ENCODE results near the gene MAD1L1. TPM values are rescaled to one million over a fixed set of nuclear protein-coding genes. Genes with fewer than 3 reads are reported as not detected.

The MAD1L1 gene
- total and polyA plus RNA-seq, 2 donors (not counting 3 experiments of a cell fraction or from before 2014, with no cell fraction given) = 34.1 to 42.3 TPM

DNA sequence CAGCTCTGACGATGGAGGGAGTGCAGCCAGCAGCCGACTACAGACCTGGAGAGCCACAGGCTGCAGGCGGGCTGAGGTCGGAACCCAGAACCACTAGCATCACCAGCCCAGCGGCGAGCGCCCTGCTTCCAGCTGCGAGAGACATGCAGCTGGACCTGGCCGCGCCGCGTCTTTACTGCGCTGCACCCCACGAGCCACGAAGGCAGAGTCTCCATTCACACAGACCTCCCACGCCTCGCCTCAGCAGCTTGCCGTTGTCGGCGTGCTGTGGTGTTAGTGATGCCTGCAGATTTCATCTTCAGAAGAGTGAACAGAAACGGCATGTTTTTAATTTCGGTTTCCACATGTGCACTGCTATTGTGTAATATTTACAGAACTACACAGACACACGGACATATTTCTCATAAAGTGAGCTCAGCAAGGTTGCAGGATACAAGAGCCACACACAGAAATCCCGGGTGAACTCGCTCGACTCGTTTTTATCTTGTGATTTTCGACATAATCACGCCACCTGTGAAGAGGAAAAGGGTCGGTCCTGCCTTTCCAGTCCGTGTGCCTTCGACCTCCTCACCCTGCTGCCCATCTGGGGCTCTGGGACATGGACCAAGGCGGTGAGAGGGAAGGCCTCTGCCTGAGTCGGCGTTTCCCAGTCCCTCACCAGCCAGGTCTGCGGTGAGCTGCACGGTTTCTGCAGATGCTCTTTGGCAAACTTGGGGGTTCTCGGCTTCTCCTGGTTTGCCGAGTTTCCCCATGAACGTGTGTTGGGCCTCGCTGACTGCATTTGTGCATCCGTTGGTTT is 310.5 kb downstream of the MAD1L1 start:
- H3K79me2 ChIP-seq (ENCODE audit: control insufficient read depth, insufficient read depth, low read length) = no peaks in the 10 kb centered on the region
- H3K9ac ChIP-seq (replicated peaks; ENCODE audit: extremely low read depth, insufficient read depth, low read length) = no peak overlapping the region
- H3K4me1 ChIP-seq (ENCODE audit: control insufficient read depth, extremely low read depth, insufficient read depth, low read length) = no peaks in the 10 kb centered on the region
- CTCF ChIA-PET = interaction anchor here (1.0 kb wide), 1 partner anchor 343 kb away, joined by 3 read pairs; no protein-coding TSS in a partner anchor
- intact Hi-C loops (cut with micrococcal nuclease) = no loop called here
- peaks cover 0 to 2% of the 10 kb centered on the region in 2 experiments for H3K36me3 ChIP-seq (ENCODE audit: control insufficient read depth in 2 of 2, extremely low read depth in 1 of 2, insufficient read depth in 2 of 2, low read length in 2 of 2)
- BruUV-seq (replicated peaks) = no TSS peak
- no peak overlapping the region for H2AFZ ChIP-seq (ENCODE audit: low read depth, low read length)
- FAIRE-seq (no peak), DNase-seq (ENCODE audit: low read depth, low spot score) (no peak)
- no peak for TF ChIP-seq MAX (IDR thresholded peaks at IDR 0.05; ENCODE audit: insufficient read depth, insufficient read length)
- TF ChIP-seq GATA2 (IDR thresholded peaks at IDR 0.05; ENCODE audit: insufficient read depth, insufficient read length, low read depth, low read length) = no peak
- no peak for TF ChIP-seq JUN (IDR thresholded peaks at IDR 0.05; ENCODE audit: borderline replicate concordance, insufficient read depth, insufficient read length, low read depth)
- no peak for TF ChIP-seq POLR2AphosphoS5 (IDR thresholded peaks at IDR 0.05; ENCODE audit: insufficient read depth, low read depth, low read length)
- TF ChIP-seq, protein P1, sequence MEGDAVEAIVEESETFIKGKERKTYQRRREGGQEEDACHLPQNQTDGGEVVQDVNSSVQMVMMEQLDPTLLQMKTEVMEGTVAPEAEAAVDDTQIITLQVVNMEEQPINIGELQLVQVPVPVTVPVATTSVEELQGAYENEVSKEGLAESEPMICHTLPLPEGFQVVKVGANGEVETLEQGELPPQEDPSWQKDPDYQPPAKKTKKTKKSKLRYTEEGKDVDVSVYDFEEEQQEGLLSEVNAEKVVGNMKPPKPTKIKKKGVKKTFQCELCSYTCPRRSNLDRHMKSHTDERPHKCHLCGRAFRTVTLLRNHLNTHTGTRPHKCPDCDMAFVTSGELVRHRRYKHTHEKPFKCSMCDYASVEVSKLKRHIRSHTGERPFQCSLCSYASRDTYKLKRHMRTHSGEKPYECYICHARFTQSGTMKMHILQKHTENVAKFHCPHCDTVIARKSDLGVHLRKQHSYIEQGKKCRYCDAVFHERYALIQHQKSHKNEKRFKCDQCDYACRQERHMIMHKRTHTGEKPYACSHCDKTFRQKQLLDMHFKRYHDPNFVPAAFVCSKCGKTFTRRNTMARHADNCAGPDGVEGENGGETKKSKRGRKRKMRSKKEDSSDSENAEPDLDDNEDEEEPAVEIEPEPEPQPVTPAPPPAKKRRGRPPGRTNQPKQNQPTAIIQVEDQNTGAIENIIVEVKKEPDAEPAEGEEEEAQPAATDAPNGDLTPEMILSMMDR (IDR thresholded peaks at IDR 0.05; ENCODE audit: extremely low read depth in 1 of 2, insufficient read depth in 1 of 2, low read depth in 1 of 2, low read length in 2 of 2) = no peak
- no peak for TF ChIP-seq FOS (IDR thresholded peaks at IDR 0.05; ENCODE audit: borderline replicate concordance, insufficient read depth, low read length)
- TF ChIP-seq POLR2A (IDR thresholded peaks at IDR 0.05; ENCODE audit: low read depth, low read length) = no peak
- no peak for TF ChIP-seq MYC (IDR thresholded peaks at IDR 0.05; ENCODE audit: low read depth, low read length)
- TF ChIP-seq EZH2 (IDR thresholded peaks at IDR 0.05; ENCODE audit: borderline replicate concordance, low read depth, low read length, severe bottlenecking) = no peak
- no peak overlapping the region for H3K4me3 ChIP-seq (replicated peaks in 1 of 3; ENCODE audit: insufficient read depth in 1 of 3, low read depth in 1 of 3, low read length in 3 of 3)
- dilution Hi-C loops (cut with MboI; ENCODE audit: extremely low pct_ligation_motif_present, low sequenced_read_pairs) = no loop called here
- no peaks in the 10 kb centered on the region for H4K20me1 ChIP-seq (replicated peaks; ENCODE audit: control insufficient read depth, extremely low read depth, insufficient read depth, low read length)
- H3K4me2 ChIP-seq (ENCODE audit: insufficient read depth, low read length) = no peak overlapping the region
- no peak overlapping the region for H3K27ac ChIP-seq (ENCODE audit: insufficient read depth, low read depth, low read length)
- POLR2A ChIA-PET = no interaction called here
- H3K9me3 ChIP-seq (replicated peaks; ENCODE audit: control insufficient read depth, insufficient read depth, low read length) = no peaks in the 10 kb centered on the region
- no peaks in the 10 kb centered on the region for H3K27me3 ChIP-seq (ENCODE audit: control insufficient read depth in 2 of 2, insufficient read depth in 2 of 2, low read length in 2 of 2)
- no peaks in the 10 kb centered on the region for H3K9me1 ChIP-seq (replicated peaks; ENCODE audit: control insufficient read depth, extremely low read depth, insufficient read depth, low read length)
